ENCODE data around the gene ARL2BP.

- TF ChIP-seq CEBPB (IDR thresholded peaks at IDR 0.05; ENCODE audit: borderline replicate concordance in 1 of 2, low read depth in 2 of 2, low read length in 2 of 2) (no peak), RFX5 (IDR thresholded peaks at IDR 0.05; ENCODE audit: low read depth, low read length) (no peak), SRF (IDR thresholded peaks at IDR 0.05; ENCODE audit: low read depth in 2 of 2, low read length in 2 of 2) (no peak), RBBP5 (conservative IDR thresholded peaks at IDR 0.05) (no peak)
- TF ChIP-seq, protein P1, sequence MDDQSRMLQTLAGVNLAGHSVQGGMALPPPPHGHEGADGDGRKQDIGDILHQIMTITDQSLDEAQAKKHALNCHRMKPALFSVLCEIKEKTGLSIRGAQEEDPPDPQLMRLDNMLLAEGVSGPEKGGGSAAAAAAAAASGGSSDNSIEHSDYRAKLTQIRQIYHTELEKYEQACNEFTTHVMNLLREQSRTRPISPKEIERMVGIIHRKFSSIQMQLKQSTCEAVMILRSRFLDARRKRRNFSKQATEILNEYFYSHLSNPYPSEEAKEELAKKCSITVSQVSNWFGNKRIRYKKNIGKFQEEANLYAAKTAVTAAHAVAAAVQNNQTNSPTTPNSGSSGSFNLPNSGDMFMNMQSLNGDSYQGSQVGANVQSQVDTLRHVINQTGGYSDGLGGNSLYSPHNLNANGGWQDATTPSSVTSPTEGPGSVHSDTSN (IDR thresholded peaks at IDR 0.05; ENCODE audit: insufficient replicate concordance, low read depth, low read length) = no peak
These were observed 35.0 kb downstream of the ARL2BP start for GRCh38 chr16:57279780-57280638.
